Uterus (tissue), 2 donors: ENCODE results near the gene AKT2.

Experiments used
- POLR2A ChIP-seq, 2 donors: fragments of 450-650 bp; IDR thresholded peaks; one replicate each; pipeline ENCODE4 v1.6.1; 2016; ENCODE audit warnings: antibody characterized with exemption in 2 of 2, mild to moderate bottlenecking in 1 of 2, moderate library complexity in 1 of 2
- TF ChIP-seq, protein P1 (sequence below), 4 experiments: fragments of 200-600 bp in 2 of 4; fragments of 450-650 bp in 2 of 4; sonication (generic) in 2 of 4; IDR thresholded peaks; one replicate each; pipeline ENCODE4 v1.5.1; 2016 to 2019; ENCODE audit warnings: antibody characterized with exemption in 4 of 4, mild to moderate bottlenecking in 2 of 4, moderate library complexity in 1 of 4

DNA sequence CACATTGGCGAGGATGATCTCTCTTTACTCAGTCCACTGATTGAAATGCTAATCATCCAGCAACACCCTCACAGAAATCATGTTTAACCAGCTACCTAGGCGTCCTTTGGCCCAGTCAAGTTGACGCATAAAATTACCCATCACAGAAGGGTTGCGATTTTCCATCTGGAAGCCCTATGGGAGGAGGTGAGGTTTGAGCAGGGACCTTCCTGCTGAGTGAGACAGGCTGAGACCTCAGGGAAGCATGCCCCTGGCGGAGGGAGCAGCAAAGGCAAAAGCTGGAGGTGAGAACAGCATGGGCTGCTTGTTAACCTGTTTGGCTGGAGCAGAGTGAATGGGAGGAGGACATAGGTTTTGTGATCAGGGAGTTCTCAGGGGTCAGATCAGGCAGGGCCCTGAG, 74.3 kb downstream of the AKT2 start:
- TF ChIP-seq, protein P1, sequence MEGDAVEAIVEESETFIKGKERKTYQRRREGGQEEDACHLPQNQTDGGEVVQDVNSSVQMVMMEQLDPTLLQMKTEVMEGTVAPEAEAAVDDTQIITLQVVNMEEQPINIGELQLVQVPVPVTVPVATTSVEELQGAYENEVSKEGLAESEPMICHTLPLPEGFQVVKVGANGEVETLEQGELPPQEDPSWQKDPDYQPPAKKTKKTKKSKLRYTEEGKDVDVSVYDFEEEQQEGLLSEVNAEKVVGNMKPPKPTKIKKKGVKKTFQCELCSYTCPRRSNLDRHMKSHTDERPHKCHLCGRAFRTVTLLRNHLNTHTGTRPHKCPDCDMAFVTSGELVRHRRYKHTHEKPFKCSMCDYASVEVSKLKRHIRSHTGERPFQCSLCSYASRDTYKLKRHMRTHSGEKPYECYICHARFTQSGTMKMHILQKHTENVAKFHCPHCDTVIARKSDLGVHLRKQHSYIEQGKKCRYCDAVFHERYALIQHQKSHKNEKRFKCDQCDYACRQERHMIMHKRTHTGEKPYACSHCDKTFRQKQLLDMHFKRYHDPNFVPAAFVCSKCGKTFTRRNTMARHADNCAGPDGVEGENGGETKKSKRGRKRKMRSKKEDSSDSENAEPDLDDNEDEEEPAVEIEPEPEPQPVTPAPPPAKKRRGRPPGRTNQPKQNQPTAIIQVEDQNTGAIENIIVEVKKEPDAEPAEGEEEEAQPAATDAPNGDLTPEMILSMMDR (IDR thresholded peaks at IDR 0.05) = no peak
- TF ChIP-seq POLR2A (IDR thresholded peaks at IDR 0.05) = no peak
